Peyer's patch (tissue), 4 donors: ENCODE data around the gene GABRG3.

Experiments
- CTCF ChIP-seq, 6 experiments: fragments of 450-650 bp in 4 of 6; fragments of 200-600 bp in 2 of 6; sonication (generic) in 1 of 6; IDR thresholded peaks; one replicate each; pipeline ENCODE4 v1.5.1; 2017 to 2019; ENCODE audit warnings: antibody characterized with exemption in 6 of 6, mild to moderate bottlenecking in 3 of 6, moderate library complexity in 1 of 6
- POLR2A ChIP-seq, 2 donors: fragments of 450-650 bp; IDR thresholded peaks; one replicate each; pipeline ENCODE4 v1.5.1; 2017; ENCODE audit warnings: antibody characterized with exemption in 2 of 2, mild to moderate bottlenecking in 2 of 2, moderate library complexity in 2 of 2

GRCh38 chr15:27399241-27399640 is 428.3 kb downstream of the GABRG3 start:
- TF ChIP-seq CTCF (IDR thresholded peaks at IDR 0.05) (no peak), POLR2A (IDR thresholded peaks at IDR 0.05) (no peak)
